H4 (cell line): ENCODE data around the gene FRMD8. TPM values are rescaled to one million over a fixed set of nuclear protein-coding genes. Genes with fewer than 3 reads are reported as not detected.
A peak's percentile ranks its signal among the peaks of the same experiment; 100 is the strongest.
"Not testable (repeated sequence)": the region's sequence is repeated elsewhere in the genome, so short reads cannot be mapped to it uniquely, and the experiment has no call there.

Experiments used
- DNase-seq: peaks from one replicate; pipeline ENCODE4 v3.0.0-alpha.2; 2015; ENCODE audit warnings: low spot score
- total RNA-seq: library from RNA; depleted of rRNA; stranded (reverse); fragments of >200 nt; shearing (Covaris generic); gene quantifications from 2 replicates; pipeline ENCODE4 v1.2.3, GENCODE V29; 2014

The FRMD8 gene
- total RNA-seq, 1 experiment from 2014 or later = 16.3 TPM

GRCh38 chr11:65435411-65435931, 49.0 kb downstream of the FRMD8 start:
- DNase-seq = no peak

- no peak for DNase-seq
These were observed 49.6 kb downstream of the FRMD8 start for GRCh38 chr11:65435981-65436411.

GRCh38 chr11:65436412-65437032, 50.1 kb downstream of the FRMD8 start:
- DNase-seq = no peak

- peak; percentile 6 for DNase-seq
These were observed 51.2 kb downstream of the FRMD8 start for GRCh38 chr11:65437436-65438227.

- peak; percentile 2 for DNase-seq
These were observed 52.1 kb downstream of the FRMD8 start for GRCh38 chr11:65438257-65439151.

- peak; percentile 4 for DNase-seq
These were observed 53.1 kb downstream of the FRMD8 start for GRCh38 chr11:65439331-65440181.

- peak; percentile 10 for DNase-seq
These were observed 54.5 kb downstream of the FRMD8 start for GRCh38 chr11:65440831-65441499.

GRCh38 chr11:65442842-65443331, 56.5 kb downstream of the FRMD8 start:
- no peak for DNase-seq

- DNase-seq = no peak
These were observed 58.0 kb downstream of the FRMD8 start for GRCh38 chr11:65444314-65445051.

GRCh38 chr11:65445101-65445603, 58.7 kb downstream of the FRMD8 start:
- no peak for DNase-seq

- peak; percentile 8 for DNase-seq
These were observed 59.4 kb downstream of the FRMD8 start for GRCh38 chr11:65445604-65446445.

- peak; percentile 17 for DNase-seq
These were observed 60.2 kb downstream of the FRMD8 start for GRCh38 chr11:65446446-65447277.

- DNase-seq = peak; percentile 7
These were observed 61.6 kb downstream of the FRMD8 start for GRCh38 chr11:65448074-65448417.

GRCh38 chr11:65448418-65449105, 62.1 kb downstream of the FRMD8 start:
- DNase-seq = peak; percentile 29

GRCh38 chr11:65451301-65451700, 64.9 kb downstream of the FRMD8 start:
- not testable (repeated sequence) for DNase-seq

GRCh38 chr11:65452259-65452658, 65.8 kb downstream of the FRMD8 start:
- not testable (repeated sequence) for DNase-seq
